Measurements from ENCODE around the gene TNFRSF1B. TPM values are rescaled to one million over a fixed set of nuclear protein-coding genes. Genes with fewer than 3 reads are reported as not detected.

Gene TNFRSF1B
- total RNA-seq, 1 donor from 2014 or later = 3.3 TPM

- Mint-ChIP-seq H3K27ac (no peak overlapping the region), H3K9me3 (no peaks in the 10 kb centered on the region), H3K4me3 (no peak overlapping the region), H3K4me1 (ENCODE audit: unreplicated experiment) (peaks cover 14% of the 10 kb centered on the region), H3K27me3 (peaks cover 6% of the 10 kb centered on the region), H3K36me3 (no peaks in the 10 kb centered on the region)
- no peak for TF ChIP-seq CTCF (conservative IDR thresholded peaks at IDR 0.05)
- DNase-seq (ENCODE audit: extremely low spot score, unreplicated experiment) = no peak
These were observed 19.3 kb downstream of the TNFRSF1B start for GRCh38 chr1:12185918-12186678.

- Mint-ChIP-seq H3K27me3 (peaks cover 6% of the 10 kb centered on the region), H3K9me3 (no peaks in the 10 kb centered on the region), H3K27ac (no peak overlapping the region), H3K36me3 (no peaks in the 10 kb centered on the region), H3K4me1 (ENCODE audit: unreplicated experiment) (peaks cover 14% of the 10 kb centered on the region), H3K4me3 (no peak overlapping the region)
- no peak for TF ChIP-seq CTCF (conservative IDR thresholded peaks at IDR 0.05)
- no peak for DNase-seq (ENCODE audit: extremely low spot score, unreplicated experiment)
These were observed 19.8 kb downstream of the TNFRSF1B start for GRCh38 chr1:12186679-12186985.

- no peak for DNase-seq (ENCODE audit: extremely low spot score, unreplicated experiment)
- Mint-ChIP-seq H3K36me3 (no peaks in the 10 kb centered on the region), H3K4me1 (ENCODE audit: unreplicated experiment) (peaks cover 14% of the 10 kb centered on the region), H3K27ac (no peak overlapping the region), H3K4me3 (no peak overlapping the region), H3K9me3 (no peaks in the 10 kb centered on the region), H3K27me3 (peaks cover 8% of the 10 kb centered on the region)
- no peak for TF ChIP-seq CTCF (conservative IDR thresholded peaks at IDR 0.05)
These were observed 21.3 kb downstream of the TNFRSF1B start for GRCh38 chr1:12188115-12188514.

- H3K36me3 Mint-ChIP-seq = no peaks in the 10 kb centered on the region
- TF ChIP-seq CTCF (conservative IDR thresholded peaks at IDR 0.05) = no peak
- peaks cover 10% of the 10 kb centered on the region for H3K4me1 Mint-ChIP-seq (ENCODE audit: unreplicated experiment)
- peaks cover 9% of the 10 kb centered on the region for H3K27me3 Mint-ChIP-seq
- no peak overlapping the region for H3K27ac Mint-ChIP-seq
- no peaks in the 10 kb centered on the region for H3K9me3 Mint-ChIP-seq
- DNase-seq (ENCODE audit: extremely low spot score, unreplicated experiment) = no peak
- no peak overlapping the region for H3K4me3 Mint-ChIP-seq
These were observed 22.0 kb downstream of the TNFRSF1B start for GRCh38 chr1:12188657-12189327.

- no peaks in the 10 kb centered on the region for H3K36me3 Mint-ChIP-seq
- H3K27ac Mint-ChIP-seq = no peak overlapping the region
- H3K27me3 Mint-ChIP-seq = peaks cover 14% of the 10 kb centered on the region
- DNase-seq (ENCODE audit: extremely low spot score, unreplicated experiment) = no peak
- no peak for TF ChIP-seq CTCF (conservative IDR thresholded peaks at IDR 0.05)
- no peak overlapping the region for H3K4me3 Mint-ChIP-seq
- peaks cover 5% of the 10 kb centered on the region for H3K4me1 Mint-ChIP-seq (ENCODE audit: unreplicated experiment)
- no peaks in the 10 kb centered on the region for H3K9me3 Mint-ChIP-seq
These were observed 22.5 kb downstream of the TNFRSF1B start for GRCh38 chr1:12189328-12189682.

All from type B pancreatic cell (in vitro differentiated cells).